A549 (cell line): ENCODE data around the gene ICAM3. TPM values are rescaled to one million over a fixed set of nuclear protein-coding genes. Genes with fewer than 3 reads are reported as not detected.

Experiments
- ATAC-seq, 2 experiments: fragments of 200-7000 bp in 1 of 2; fragments of >200 bp in 1 of 2; cut with Nextera tagmentation in 1 of 2; cut with Tn5 transposase in 1 of 2; 3 replicates each; pipeline versions ENCODE4 v1.8.0 to v1.9.1; 2018 to 2020; ENCODE audit warnings: mild to moderate bottlenecking in 1 of 2, moderate library complexity in 1 of 2
- CTCF ChIA-PET: fragments of 300-600 bp; sonication (Branson Sonifier 250); formaldehyde crosslinking; extraction: SDS; loops from one replicate; lab custom pipeline; 2021; ENCODE audit warnings: antibody characterized with exemption, inconsistent platforms; lab: Yijun Ruan, JAX
- POLR2A ChIA-PET: fragments of 350-600 bp; formaldehyde crosslinking; extraction: SDS; loops from one replicate; lab custom pipeline; 2021; ENCODE audit warnings: antibody characterized with exemption, inconsistent platforms; lab: Yijun Ruan, JAX
- DNase-seq, 2 experiments: peaks; one replicate each; pipeline versions ENCODE4 v3.0.0 to v3.0.0-alpha.2; 2011 to 2016; ENCODE audit warnings: low read depth in 1 of 2, low spot score in 1 of 2
- FAIRE-seq: peaks from 2 replicates; lab custom pipeline; 2011; peaks lifted over from hg19 to GRCh38; lab: Jason Lieb, UNC
- H3K27ac ChIP-seq, 2 experiments: fragments of >200 bp; sonication (Bioruptor Twin); formaldehyde crosslinking; 3 replicates each; pipeline ENCODE4 v1.5.1; 2016 to 2017
- H3K4me1 ChIP-seq: fragments of >200 bp; sonication (Bioruptor Twin); formaldehyde crosslinking; 3 replicates; pipeline ENCODE4 v1.6.1; 2016
- H3K4me2 ChIP-seq: fragments of >200 bp; sonication (Bioruptor Twin); formaldehyde crosslinking; 3 replicates; pipeline ENCODE4 v1.6.1; 2016
- H3K4me3 ChIP-seq: fragments of >200 bp; sonication (Bioruptor Twin); formaldehyde crosslinking; 3 replicates; pipeline ENCODE4 v1.5.1; 2016
- H3K9me3 ChIP-seq: fragments of >200 bp; sonication (Bioruptor Twin); formaldehyde crosslinking; 3 replicates; pipeline ENCODE4 v1.6.1; 2016
- CBX2 ChIP-seq: fragments of 200-600 bp; sonication (generic); IDR thresholded peaks from 2 replicates; pipeline ENCODE4 v1.6.1; 2016; ENCODE audit warnings: low read depth, mild to moderate bottlenecking, borderline replicate concordance
- CHD4 ChIP-seq: fragments of 200-600 bp; sonication (generic); IDR thresholded peaks from 2 replicates; pipeline ENCODE4 v1.6.1; 2016; ENCODE audit warnings: antibody characterized with exemption, mild to moderate bottlenecking, borderline replicate concordance
- CTCF ChIP-seq: fragments of >200 bp; sonication (Bioruptor Twin); formaldehyde crosslinking; IDR thresholded peaks from 3 replicates; pipeline ENCODE4 v1.5.1; 2016
- EHF ChIP-seq: fragments of 250-450 bp; sonication (Bioruptor Pico); IDR thresholded peaks from 2 replicates; pipeline ENCODE4 v1.5.0; 2020; ENCODE audit warnings: mild to moderate bottlenecking
- EHMT2 ChIP-seq: fragments of 200-600 bp; sonication (generic); IDR thresholded peaks from 2 replicates; pipeline ENCODE4 v1.6.1; 2016; ENCODE audit warnings: antibody characterized with exemption, low read depth, mild to moderate bottlenecking, moderate library complexity
- EP300 ChIP-seq, 2 experiments: fragments of >200 bp; sonication (Bioruptor Twin); formaldehyde crosslinking; IDR thresholded peaks; 2 replicates in 1 of 2; 3 replicates in 1 of 2; pipeline ENCODE4 v1.6.1; 2016 to 2017
- FOSB ChIP-seq: fragments of 250-450 bp; sonication (Bioruptor Pico); IDR thresholded peaks from 2 replicates; pipeline ENCODE4 v1.5.0; 2020; ENCODE audit warnings: mild to moderate bottlenecking, moderate library complexity
- FOSL2 ChIP-seq, 2 experiments: fragments of 450-650 bp in 1 of 2; fragments of >200 bp in 1 of 2; sonication (Bioruptor Twin) in 1 of 2; formaldehyde crosslinking; IDR thresholded peaks; 2 replicates each; pipeline versions ENCODE4 v1.5.0 to v1.6.1; 2016 to 2020; ENCODE audit warnings: mild to moderate bottlenecking in 1 of 2, moderate library complexity in 1 of 2
- FOXS1 ChIP-seq: fragments of 250-450 bp; sonication (Bioruptor Pico); IDR thresholded peaks from 2 replicates; pipeline ENCODE4 v1.5.0; 2020; ENCODE audit warnings: mild to moderate bottlenecking, moderate library complexity
- HDAC2 ChIP-seq: fragments of 200-600 bp; sonication (generic); IDR thresholded peaks from 2 replicates; pipeline ENCODE4 v1.6.1; 2016
- KDM1A ChIP-seq: fragments of 200-600 bp; sonication (generic); IDR thresholded peaks from 2 replicates; pipeline ENCODE4 v1.6.1; 2016; ENCODE audit warnings: low read depth, mild to moderate bottlenecking
- MAFK ChIP-seq: fragments of 450-650 bp; IDR thresholded peaks from 2 replicates; pipeline ENCODE4 v1.6.1; 2014; ENCODE audit not compliant: partially characterized antibody
- MAX ChIP-seq: IDR thresholded peaks from 2 replicates; pipeline ENCODE4 v1.6.1; 2012
- NFE2L2 ChIP-seq: fragments of 150-350 bp; conservative IDR thresholded peaks from 2 replicates; pipeline ENCODE4 v1.6.1; 2014; ENCODE audit warnings: low read length
- PHF8 ChIP-seq: fragments of 200-600 bp; sonication (generic); IDR thresholded peaks from 2 replicates; pipeline ENCODE4 v1.6.1; 2016; ENCODE audit warnings: low read depth, mild to moderate bottlenecking, antibody characterized with exemption, moderate library complexity, borderline replicate concordance
- RARB ChIP-seq: fragments of 250-450 bp; sonication (Bioruptor Pico); IDR thresholded peaks from 2 replicates; pipeline ENCODE4 v1.8.0; 2021; ENCODE audit warnings: mild to moderate bottlenecking, moderate library complexity
- REST ChIP-seq: fragments of 200-600 bp; sonication (generic); IDR thresholded peaks from 2 replicates; pipeline ENCODE4 v1.6.1; 2016; ENCODE audit warnings: antibody characterized with exemption, mild to moderate bottlenecking, moderate library complexity
- RFX5 ChIP-seq: fragments of 450-650 bp; IDR thresholded peaks from 2 replicates; pipeline ENCODE4 v1.7.1; 2014; ENCODE audit warnings: antibody characterized with exemption, mild to moderate bottlenecking, moderate library complexity
- SREBF2 ChIP-seq: fragments of 450-650 bp; IDR thresholded peaks from 2 replicates; pipeline ENCODE4 v1.6.1; 2014; ENCODE audit warnings: mild to moderate bottlenecking, moderate library complexity
- USF2 ChIP-seq: fragments of 450-650 bp; IDR thresholded peaks from 2 replicates; pipeline ENCODE4 v1.6.1; 2014; ENCODE audit warnings: antibody characterized with exemption
- ZC3H11A ChIP-seq: fragments of 450-650 bp; IDR thresholded peaks from 2 replicates; pipeline ENCODE4 v1.6.1; 2014; ENCODE audit warnings: antibody characterized with exemption, mild to moderate bottlenecking
- ZNF302 ChIP-seq: fragments of 250-450 bp; sonication (Bioruptor Pico); IDR thresholded peaks from 2 replicates; pipeline ENCODE4 v1.9.0; 2021; ENCODE audit warnings: inconsistent platforms, mild to moderate bottlenecking, moderate library complexity
- WGBS: methylation state at CpG from one replicate; pipeline ENCODE4 v1.1.6; 2017; ENCODE audit errors: missing lambda C conversion rate; 5-methylcytosine and 5-hydroxymethylcytosine counted together
- polyA plus RNA-seq, 4 experiments: library from polyadenylated mRNA; depleted of rRNA in 3 of 4; stranded (reverse); fragments of >200 nt; fragmentation: RNase III in 1 of 4; extraction: RNeasy Plus Mini Kit Qiagen cat#74134 plus additional on column Dnase treatment in 1 of 4; gene quantifications; 2 replicates in 3 of 4; 3 replicates in 1 of 4; pipeline ENCODE4 v1.2.3, GENCODE V29; 2011 to 2017
- TF ChIP-seq, protein P1 (sequence below): IDR thresholded peaks from 2 replicates; pipeline ENCODE4 v1.6.1; 2012

ICAM3 gene
- polyA plus RNA-seq, 2 of the 4 experiments (the other 2 are of a cell fraction) = 4.7 to 7.3 TPM

DNA sequence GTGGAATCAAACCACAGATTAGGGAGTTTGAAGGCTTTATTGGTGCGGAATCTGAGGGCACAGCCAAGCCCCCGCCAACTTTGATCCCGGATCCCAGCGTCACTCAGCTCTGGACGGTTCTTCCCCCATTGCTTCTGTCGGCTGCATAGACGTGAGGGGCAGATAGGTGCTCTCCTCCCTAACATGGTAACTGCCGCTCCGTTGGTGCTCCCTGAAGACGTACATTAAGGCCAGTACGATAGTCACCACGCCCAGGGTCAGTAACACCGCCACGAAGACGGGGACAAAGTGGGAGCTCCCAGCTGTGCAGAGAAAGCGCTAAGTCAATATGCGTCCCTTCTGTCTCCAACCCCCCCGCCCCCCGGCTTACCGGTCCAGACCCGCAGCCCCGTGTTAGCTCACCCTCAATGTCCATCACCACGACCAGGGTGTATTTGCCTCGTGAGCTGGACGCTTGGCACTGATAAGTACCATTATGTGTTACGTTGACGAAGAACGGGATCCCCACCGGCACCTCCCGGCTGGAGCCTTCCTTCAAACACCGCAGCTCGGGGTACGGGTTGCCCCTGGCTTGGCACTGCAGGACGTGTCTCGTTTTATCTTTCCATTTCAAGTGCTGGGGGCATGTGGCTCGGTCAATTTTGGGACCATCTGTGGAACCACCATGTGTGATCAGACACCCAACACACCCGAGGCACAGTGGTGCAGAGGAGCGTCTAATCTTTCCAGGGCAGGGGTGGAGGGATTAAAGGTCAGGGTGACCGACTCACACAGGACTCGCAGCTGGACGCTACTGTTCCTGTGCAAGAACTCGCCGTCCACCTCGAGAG, 5.5 kb downstream of the ICAM3 start:
- H3K27ac ChIP-seq = peak overlapping the region; percentile 81 to 97
- DNase-seq = no peak
- no peak for FAIRE-seq
- H3K9me3 ChIP-seq = no peaks in the 10 kb centered on the region
- CTCF ChIA-PET = interaction anchor here (0.8 to 2.0 kb wide), 5 partner anchors 10 to 84 kb away, joined by 3 to 9 read pairs (median 3); partner anchors contain the start of gene ICAM1
- WGBS = 3% methylated on average over 7 of the region's 44 CpGs
- TF ChIP-seq SREBF2 = no peak
- TF ChIP-seq REST = no peak
- TF ChIP-seq PHF8 = no peak
- TF ChIP-seq ZNF302 (CRISPR knock-in tag) = no peak
- TF ChIP-seq CBX2 = no peak
- no peak for TF ChIP-seq USF2
- no peak for TF ChIP-seq RARB (CRISPR knock-in tag)
- TF ChIP-seq MAFK = no peak
- no peak for TF ChIP-seq FOXS1
- TF ChIP-seq HDAC2 = no peak
- TF ChIP-seq MAX = no peak
- TF ChIP-seq EHMT2 = no peak
- no peak for TF ChIP-seq CTCF
- TF ChIP-seq FOSB = no peak
- peaks cover 11% of the 10 kb centered on the region; the same call in 1 of the 3 replicates for H3K4me1 ChIP-seq
- peak overlapping the region; percentile 92 for H3K4me2 ChIP-seq
- H3K4me3 ChIP-seq = peak overlapping the region; percentile 76
- POLR2A ChIA-PET = interaction anchor here (0.6 to 2.5 kb wide), 10 partner anchors 9 to 65 kb away, joined by 3 to 12 read pairs (median 4); partner anchors contain the start of genes ICAM5 and TYK2
- ATAC-seq = peak; percentile 43 to 44

DNA sequence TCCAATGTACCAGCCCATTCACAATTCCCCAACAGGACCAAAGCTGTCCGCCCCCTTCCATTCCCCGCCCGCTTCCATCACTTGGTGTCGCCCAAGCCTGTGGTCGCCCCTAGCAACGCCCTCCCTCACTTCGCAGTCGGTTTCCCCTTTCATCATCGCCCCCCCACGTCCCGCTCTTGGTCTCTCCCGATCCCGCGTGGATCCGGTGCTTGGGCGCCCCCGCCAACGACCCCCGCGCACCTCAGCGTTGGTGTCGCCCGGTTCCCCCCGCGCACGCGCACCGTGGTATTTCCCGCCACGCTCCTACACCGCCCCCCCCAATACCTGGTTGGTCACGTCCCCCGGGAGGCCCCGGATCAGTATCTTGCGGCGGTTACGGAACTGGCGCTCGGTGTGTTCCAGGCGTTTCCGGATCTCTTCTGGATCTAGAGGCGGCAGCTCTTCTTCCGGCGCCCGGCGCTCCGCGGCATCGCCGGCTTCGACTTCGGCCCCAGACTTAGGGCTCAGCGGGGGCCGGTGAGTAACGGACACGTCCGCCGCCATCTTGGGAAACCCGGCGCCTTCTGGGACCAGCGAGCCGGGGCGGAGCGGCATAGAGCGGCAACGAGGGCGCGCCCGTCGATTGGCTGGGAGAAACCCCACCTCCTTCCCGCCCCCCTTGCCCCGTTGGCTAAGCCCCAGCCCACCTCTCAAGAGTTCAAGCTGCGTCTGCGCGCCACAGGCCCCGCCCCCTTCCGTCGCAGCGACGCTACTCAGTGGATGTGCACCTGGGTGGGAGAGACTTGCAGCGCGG, 6.3 kb downstream of the ICAM3 start, which contains the start of gene RAVER1:
RAVER1 (minus strand) TSS at position 565 of the 793 bp plus-strand sequence; CDS start at position 543, 22 bp downstream.
- Histone ChIP-seq H3K4me1 (peaks cover 11% of the 10 kb centered on the region; the same call in 1 of the 3 replicates), H3K4me3 (peak within 1 kb of the TSS; percentile 76), H3K27ac (peak within 1 kb of the TSS; percentile 81 to 97), H3K4me2 (peak within 1 kb of the TSS; percentile 100), H3K9me3 (no peaks in the 10 kb centered on the region)
- POLR2A ChIA-PET = interaction anchor here (0.6 to 2.5 kb wide), 11 partner anchors 10 to 64 kb away, joined by 3 to 12 read pairs (median 4); partner anchors contain the start of genes ICAM5 and TYK2
- CTCF ChIA-PET = interaction anchor here (0.8 to 2.0 kb wide), 5 partner anchors 9 to 83 kb away, joined by 3 to 9 read pairs (median 3); partner anchors contain the start of gene ICAM1
- peak; percentile 77 to 88 for ATAC-seq
- 4% methylated on average over 4 of the region's 82 CpGs for WGBS
- peak; percentile 88 to 97 for DNase-seq
- FAIRE-seq = no peak
- TF ChIP-seq ZC3H11A (no peak), FOSL2 (IDR thresholded peaks at IDR 0.05) (no peak), FOSL2 (CRISPR knock-in tag; IDR thresholded peaks at IDR 0.05) (peak; percentile 33; the same call in 1 of the 2 replicates), EHF (CRISPR knock-in tag) (no peak), NFE2L2 (no peak), MAFK (no peak), CHD4 (no peak), ZNF302 (CRISPR knock-in tag) (no peak), CTCF (no peak), FOSB (no peak), HDAC2 (no peak), EP300 (IDR thresholded peaks at IDR 0.05) (no peak), CBX2 (no peak), KDM1A (no peak), RFX5 (no peak)
- TF ChIP-seq, protein P1, sequence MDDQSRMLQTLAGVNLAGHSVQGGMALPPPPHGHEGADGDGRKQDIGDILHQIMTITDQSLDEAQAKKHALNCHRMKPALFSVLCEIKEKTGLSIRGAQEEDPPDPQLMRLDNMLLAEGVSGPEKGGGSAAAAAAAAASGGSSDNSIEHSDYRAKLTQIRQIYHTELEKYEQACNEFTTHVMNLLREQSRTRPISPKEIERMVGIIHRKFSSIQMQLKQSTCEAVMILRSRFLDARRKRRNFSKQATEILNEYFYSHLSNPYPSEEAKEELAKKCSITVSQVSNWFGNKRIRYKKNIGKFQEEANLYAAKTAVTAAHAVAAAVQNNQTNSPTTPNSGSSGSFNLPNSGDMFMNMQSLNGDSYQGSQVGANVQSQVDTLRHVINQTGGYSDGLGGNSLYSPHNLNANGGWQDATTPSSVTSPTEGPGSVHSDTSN = no peak
